ENCODE data around the gene EMILIN1.
"Not testable (repeated sequence)": the region's sequence is repeated elsewhere in the genome, so short reads cannot be mapped to it uniquely, and the experiment has no call there.

EMILIN1 gene

DNA sequence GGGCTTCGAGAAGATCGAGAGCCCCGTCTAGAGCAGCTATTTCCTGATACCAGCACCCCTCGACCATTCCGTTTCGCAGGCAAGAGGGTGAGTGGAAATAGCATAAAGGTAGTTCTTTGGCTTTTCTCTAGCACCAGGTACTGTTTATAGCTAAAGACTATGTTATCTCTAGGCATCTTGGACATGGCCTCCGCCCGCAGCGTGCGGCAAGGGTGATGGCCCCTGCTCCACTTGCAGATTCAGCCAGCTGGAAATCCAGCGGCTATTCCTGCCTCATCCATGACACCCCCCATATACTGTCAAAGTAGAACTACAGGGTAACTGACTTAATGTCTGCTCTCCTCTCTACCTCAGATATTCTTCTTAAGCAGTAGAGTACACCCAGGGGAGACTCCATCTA, 23.7 kb upstream of the EMILIN1 start:
- DNase-seq = no peak

GRCh38 chr2:27057184-27057583, 21.2 kb upstream of the EMILIN1 start:
- no peak for DNase-seq

DNA sequence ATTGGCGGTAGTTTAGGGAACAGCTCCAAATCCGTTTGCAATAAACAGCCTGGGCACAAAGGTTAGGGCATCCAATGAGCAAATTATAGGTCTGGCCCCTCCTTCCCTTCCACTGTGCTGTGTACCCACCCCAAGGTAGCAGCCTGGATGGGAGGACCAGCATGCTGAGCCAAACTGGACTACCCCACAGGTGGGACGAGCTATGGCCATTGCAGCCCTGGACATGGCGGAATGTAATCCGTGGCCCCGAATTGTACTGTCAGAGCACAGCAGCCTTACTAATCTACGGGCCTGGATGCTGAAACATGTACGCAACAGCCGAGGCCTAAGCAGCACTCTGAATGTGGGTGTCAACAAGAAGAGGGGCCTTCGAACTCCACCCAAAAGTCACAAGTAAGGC, 20.2 kb upstream of the EMILIN1 start:
- DNase-seq = no peak

DNA sequence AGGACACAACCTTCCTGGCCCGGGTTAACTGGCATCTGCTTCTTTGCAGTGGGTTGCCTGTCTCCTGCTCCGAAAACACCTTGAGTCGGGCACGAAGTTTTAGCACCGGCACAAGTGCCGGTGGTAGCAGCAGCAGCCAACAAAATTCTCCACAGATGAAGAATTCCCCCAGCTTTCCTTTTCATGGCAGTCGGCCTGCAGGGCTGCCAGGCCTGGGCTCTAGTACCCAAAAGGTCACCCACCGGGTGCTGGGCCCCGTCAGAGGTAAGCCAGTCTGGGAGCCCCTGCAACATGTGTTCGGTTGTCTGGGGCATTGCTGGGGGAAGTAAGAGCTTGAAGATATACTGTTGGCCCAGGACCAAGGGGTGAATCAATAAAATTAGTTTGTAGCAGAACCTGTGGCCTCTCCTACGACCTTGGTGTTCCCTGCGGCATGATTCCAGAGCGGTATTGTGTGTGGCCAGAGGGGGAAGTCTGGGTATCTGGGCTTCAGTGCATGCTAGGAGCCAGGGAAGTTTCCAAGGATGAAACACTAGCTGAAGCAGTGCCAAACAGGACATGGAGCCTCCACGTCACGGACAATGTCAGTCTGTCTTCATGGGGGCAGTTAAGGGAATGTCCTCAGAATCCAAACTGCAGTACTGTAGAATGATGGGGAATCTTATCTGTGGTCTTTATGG, 19.1 kb upstream of the EMILIN1 start:
- no peak for DNase-seq

DNA sequence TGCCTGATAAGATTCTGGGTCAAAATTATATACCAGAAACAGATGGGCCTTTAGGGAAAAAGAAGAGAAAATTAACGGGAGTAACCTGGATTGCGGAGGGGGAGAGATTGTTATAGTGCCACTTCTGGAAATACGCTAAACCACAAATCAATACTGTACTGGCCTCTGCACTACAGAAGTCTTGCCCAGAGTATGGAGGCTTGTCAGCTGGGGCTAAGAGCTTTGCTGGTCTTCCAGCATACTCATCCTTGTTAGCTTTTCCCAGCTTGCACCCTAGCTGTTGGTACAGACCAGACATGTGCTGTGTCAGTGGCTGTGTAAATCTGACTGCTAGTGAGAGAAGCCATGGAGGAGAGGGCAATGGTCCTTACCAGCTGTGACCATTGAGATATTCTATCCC, 18.1 kb upstream of the EMILIN1 start:
- no peak for DNase-seq

- DNase-seq = no peak
Observed at GRCh38 chr2:27065128-27065527, 13.3 kb upstream of the EMILIN1 start.

DNA sequence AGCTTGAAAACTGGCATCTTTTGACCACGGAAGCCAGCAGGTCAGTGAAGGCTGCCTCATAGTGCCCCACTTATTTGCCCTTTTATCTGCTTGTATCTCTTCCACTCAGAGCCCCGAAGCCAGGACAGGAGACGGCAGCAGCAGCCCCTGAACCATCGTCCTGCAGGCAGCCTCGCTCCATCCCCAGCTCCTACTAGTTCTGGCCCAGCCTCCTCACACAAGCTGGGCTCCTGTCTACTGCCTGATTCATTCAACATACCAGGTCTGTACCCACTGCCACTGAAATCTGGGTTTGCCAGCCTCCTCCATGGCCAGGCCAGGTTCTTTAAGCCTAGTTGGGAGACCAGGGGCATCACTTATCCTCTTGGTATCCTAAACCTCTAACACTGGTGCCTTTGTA, 11.0 kb upstream of the EMILIN1 start:
- DNase-seq = no peak

DNA sequence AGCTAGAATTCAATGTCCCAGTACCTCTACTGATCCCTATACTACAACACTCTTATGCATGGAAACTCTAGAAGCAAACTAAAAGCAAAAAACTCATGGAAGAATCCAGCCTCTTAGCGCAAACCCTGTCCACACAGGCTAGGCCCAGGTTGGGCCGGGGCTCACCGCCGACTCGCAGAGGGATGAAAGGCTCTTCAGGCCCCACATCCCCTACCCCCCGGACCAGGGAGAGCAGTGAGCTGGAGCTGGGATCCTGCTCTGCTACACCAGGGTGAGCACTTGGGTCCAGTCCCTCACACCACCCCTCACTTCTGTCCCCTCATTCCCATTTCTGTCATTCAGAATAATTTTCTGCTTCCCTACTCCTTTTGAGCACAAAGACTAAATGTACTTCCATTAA, 9.0 kb upstream of the EMILIN1 start:
- DNase-seq = no peak

GRCh38 chr2:27069961-27070618, 8.3 kb upstream of the EMILIN1 start:
- no peak for DNase-seq

DNA sequence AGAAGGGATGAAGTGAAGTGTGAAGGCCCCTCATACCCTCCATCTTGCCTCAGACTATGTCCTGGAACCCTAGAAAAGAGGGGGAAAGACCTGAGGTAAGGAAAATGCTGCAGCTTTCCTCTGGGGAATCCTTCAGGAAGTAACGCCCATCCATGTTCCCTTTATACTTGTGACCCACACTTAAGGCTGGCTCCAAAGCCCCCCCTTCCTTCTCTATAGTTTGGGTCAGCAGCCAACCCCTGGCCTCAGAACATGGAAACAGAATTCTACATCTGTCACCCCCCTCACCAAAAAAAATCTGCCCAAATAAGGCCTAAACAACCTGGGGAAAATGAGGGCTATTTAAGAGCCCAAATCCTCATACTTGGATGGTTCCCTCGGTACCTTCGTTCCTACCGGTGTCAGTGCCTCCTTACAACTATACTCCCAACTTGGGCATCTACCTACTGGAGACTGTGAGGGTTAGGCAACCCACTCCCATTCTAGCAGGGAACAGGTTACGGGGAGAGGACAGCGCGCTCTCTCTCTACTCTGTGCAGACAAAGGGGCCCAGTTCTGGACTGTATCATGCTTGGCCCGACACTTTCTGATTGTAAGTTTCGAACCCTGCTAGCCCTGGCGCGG, 7.7 kb upstream of the EMILIN1 start:
- DNase-seq = no peak

GRCh38 chr2:27071277-27071989, 7.0 kb upstream of the EMILIN1 start, which contains the start of gene OST4:
TSS of gene OST4 (minus strand) at chr2:27071654.
- DNase-seq = peak; percentile 98

- no peak for DNase-seq
Observed at GRCh38 chr2:27071990-27072830, 6.2 kb upstream of the EMILIN1 start.

DNA sequence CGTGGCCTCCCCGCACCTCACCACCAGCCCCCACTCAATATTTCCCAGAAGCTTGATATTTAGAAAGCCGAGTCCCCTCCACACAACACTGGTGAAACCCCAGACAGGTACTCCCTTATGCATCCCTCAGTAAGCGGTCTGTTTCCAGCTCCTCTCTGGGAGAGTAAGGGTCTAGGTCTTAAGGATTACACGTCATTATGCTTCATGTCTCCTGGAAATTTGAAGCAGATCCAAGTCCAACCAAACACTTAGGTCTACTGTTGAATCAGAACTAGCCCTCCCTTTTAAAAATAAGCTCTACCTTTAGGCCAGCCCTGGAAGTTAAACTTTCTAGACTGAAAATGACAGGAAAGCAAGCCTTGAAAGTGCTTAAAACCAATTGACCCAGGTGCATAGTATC, 5.5 kb upstream of the EMILIN1 start:
- DNase-seq = no peak

DNA sequence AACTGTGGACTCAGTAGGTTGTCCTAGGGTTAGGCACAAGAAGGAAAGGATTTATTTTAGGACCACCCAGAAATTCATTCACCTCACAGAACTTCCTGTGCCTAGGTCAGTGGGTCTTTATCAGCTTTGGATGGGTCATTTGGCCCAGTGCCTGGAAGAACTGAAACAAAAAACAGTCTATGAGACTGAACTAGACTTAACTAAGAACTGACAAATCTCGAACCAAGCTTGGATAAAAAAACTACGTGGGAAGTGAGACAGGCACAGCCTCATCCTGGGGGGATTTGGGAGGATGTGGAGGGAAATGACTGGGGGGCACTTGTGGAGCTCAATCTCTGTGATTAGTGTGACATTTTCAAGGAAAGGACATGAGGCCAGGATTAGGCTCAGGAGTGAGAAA, 4.6 kb upstream of the EMILIN1 start:
- no peak for DNase-seq

GRCh38 chr2:27074738-27075565, 3.5 kb upstream of the EMILIN1 start:
- no peak for DNase-seq

- DNase-seq = not testable (repeated sequence)
Observed at GRCh38 chr2:27075566-27075871, 2.9 kb upstream of the EMILIN1 start.

GRCh38 chr2:27076323-27076722, 2.1 kb upstream of the EMILIN1 start:
- DNase-seq = no peak

DNA sequence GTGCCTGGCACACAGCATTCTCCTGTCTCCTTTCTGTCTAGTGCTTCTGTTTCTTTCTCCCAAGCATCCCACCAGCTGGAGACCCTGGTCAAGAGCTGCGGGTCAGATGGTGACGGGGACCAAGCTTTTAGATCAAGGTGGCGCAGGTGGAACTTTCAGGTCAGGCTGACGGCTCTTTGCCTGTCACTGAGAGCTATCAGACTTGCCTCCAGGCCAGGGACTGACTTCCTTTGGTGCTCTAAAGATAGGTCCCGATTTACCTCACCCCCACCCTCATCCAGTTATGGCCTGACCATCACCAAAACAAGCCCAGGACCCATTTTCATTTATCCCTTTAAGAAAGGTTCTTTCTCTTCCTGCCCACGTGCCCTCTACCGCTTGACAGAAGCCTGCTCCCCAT, 1.2 kb upstream of the EMILIN1 start:
- DNase-seq = no peak

DNA sequence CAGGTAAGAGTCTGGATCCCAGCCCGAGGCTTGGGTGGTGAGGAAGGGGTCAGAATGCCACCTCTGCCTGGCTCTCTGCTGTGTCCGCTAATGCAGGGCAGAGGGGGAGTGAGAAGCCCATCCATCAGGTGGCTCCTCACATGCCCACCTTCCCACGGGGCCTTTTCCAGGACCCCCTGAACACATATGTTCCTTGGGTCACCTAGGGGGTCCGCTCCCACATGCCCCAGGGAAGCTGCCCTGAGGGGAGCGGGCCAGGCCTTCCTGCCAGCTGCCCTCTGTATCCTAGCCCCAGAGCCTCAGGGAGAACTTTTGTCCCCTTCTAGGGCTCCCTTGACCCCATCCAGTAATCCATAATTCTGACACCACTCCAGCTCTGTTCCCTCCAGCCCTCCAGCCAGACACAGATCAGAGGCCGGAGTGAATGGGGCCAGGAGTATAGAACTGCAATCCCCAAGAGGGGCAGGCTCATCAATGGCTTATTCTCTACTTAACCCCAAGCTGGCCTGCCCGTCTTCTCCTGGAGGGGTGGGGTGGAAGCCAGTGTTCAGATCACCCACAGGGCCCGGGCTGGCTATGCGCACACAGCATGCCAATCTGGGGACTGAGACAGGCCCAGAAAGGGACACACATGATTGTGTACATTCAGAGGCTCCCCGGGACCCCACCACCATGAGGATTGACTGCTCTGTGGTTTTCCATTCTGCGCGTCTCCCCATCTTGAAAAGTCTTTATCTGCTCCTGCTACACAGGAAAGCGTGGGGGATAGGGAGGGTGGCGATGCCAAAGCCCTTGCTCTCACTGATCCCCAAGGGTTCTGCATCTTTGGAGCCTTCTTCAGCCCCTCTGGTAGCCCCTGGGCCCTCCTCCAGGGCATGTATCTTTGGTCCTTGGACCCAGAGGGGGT, 1.1 kb downstream of the EMILIN1 start:
- DNase-seq = no peak

GRCh38 chr2:27080140-27080469, 1.7 kb downstream of the EMILIN1 start:
- DNase-seq = no peak

DNA sequence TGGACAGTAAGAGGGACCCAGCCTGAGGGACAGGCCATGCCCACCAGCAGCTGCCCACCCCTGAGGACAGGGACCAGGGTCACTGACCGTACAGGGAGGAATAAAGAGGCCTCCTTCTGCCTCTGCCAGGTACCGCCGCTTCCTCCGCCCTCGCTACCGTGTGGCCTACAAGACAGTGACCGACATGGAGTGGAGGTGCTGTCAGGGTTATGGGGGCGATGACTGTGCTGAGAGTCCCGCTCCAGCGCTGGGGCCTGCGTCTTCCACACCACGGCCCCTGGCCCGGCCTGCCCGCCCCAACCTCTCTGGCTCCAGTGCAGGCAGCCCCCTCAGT, 2.2 kb downstream of the EMILIN1 start:
- DNase-seq = no peak

Data from 8988T (cell line).